H9 (cell line): ENCODE measurements around the gene PITPNM3. TPM values are rescaled to one million over a fixed set of nuclear protein-coding genes. Genes with fewer than 3 reads are reported as not detected.
A peak's percentile ranks its signal among the peaks of the same experiment; 100 is the strongest.

Source experiments
- DNase-seq: peaks from one replicate; pipeline ENCODE4 v3.0.0-alpha.2; 2017
- H2AFZ ChIP-seq: one replicate; pipeline ENCODE4 v1.6.1; 2013; ENCODE audit warnings: mild to moderate bottlenecking, low read length, control low read depth, moderate library complexity
- H2AK5ac ChIP-seq: 2 replicates; pipeline ENCODE4 v1.6.1; 2013; ENCODE audit warnings: low read length, control low read depth, mixed read lengths; ENCODE audit not compliant: insufficient read length
- H2BK120ac ChIP-seq: one replicate; pipeline ENCODE4 v1.6.1; 2013; ENCODE audit warnings: low read depth, mild to moderate bottlenecking, low read length, control low read depth, inconsistent platforms; ENCODE audit not compliant: poor library complexity, severe bottlenecking
- H2BK12ac ChIP-seq: 2 replicates; pipeline ENCODE4 v1.6.1; 2013; ENCODE audit warnings: low read length, control low read depth, mixed read lengths, low read depth; ENCODE audit not compliant: insufficient read length
- H2BK15ac ChIP-seq: 2 replicates; pipeline ENCODE4 v1.6.1; 2013; ENCODE audit warnings: low read depth, low read length, control low read depth
- H2BK20ac ChIP-seq: one replicate; pipeline ENCODE4 v1.6.1; 2013; ENCODE audit warnings: low read depth, mild to moderate bottlenecking, low read length, control low read depth, inconsistent platforms; ENCODE audit not compliant: poor library complexity, severe bottlenecking
- H2BK5ac ChIP-seq: 2 replicates; pipeline ENCODE4 v1.6.1; 2013; ENCODE audit warnings: low read length, control low read depth, mixed read lengths; ENCODE audit not compliant: insufficient read length
- H3K14ac ChIP-seq: 2 replicates; pipeline ENCODE4 v1.6.1; 2013; ENCODE audit warnings: low read length, control low read depth; ENCODE audit not compliant: insufficient read depth
- H3K18ac ChIP-seq: 2 replicates; pipeline ENCODE4 v1.6.1; 2013; ENCODE audit warnings: low read depth, mild to moderate bottlenecking, mixed read lengths, low read length, control low read depth; ENCODE audit not compliant: insufficient read length
- H3K23ac ChIP-seq: 2 replicates; pipeline ENCODE4 v1.6.1; 2013; ENCODE audit warnings: low read length, control low read depth, mixed read lengths, low read depth; ENCODE audit not compliant: insufficient read length
- H3K23me2 ChIP-seq: 2 replicates; pipeline ENCODE4 v1.6.1; 2013; ENCODE audit warnings: low read depth, mild to moderate bottlenecking, mixed read lengths, low read length, control low read depth; ENCODE audit not compliant: insufficient read length, poor library complexity, severe bottlenecking
- H3K27ac ChIP-seq: 2 replicates; pipeline ENCODE4 v1.5.1; 2013; ENCODE audit warnings: low read length, control low read depth, mixed read lengths, low read depth; ENCODE audit not compliant: insufficient read length
- H3K27me3 ChIP-seq: 2 replicates; pipeline ENCODE4 v1.6.1; 2013; ENCODE audit warnings: low read length, control low read depth, inconsistent platforms; ENCODE audit not compliant: insufficient read depth
- H3K4ac ChIP-seq: 2 replicates; pipeline ENCODE4 v1.6.1; 2013; ENCODE audit warnings: low read depth, mild to moderate bottlenecking, control low read depth, inconsistent platforms, low read length, moderate library complexity
- H3K4me1 ChIP-seq: 2 replicates; pipeline ENCODE4 v1.6.1; 2013; ENCODE audit warnings: low read length, control low read depth, inconsistent platforms; ENCODE audit not compliant: insufficient read depth
- H3K4me2 ChIP-seq: 2 replicates; pipeline ENCODE4 v1.6.1; 2013; ENCODE audit warnings: low read length, control low read depth, mixed read lengths; ENCODE audit not compliant: insufficient read length, insufficient read depth
- H3K56ac ChIP-seq: 2 replicates; pipeline ENCODE4 v1.6.1; 2013; ENCODE audit warnings: low read depth, mild to moderate bottlenecking, mixed read lengths, low read length, control low read depth; ENCODE audit not compliant: insufficient read length
- H3K79me1 ChIP-seq: 2 replicates; pipeline ENCODE4 v1.6.1; 2013; ENCODE audit warnings: low read depth, mild to moderate bottlenecking, moderate library complexity, low read length, control low read depth, inconsistent platforms; ENCODE audit not compliant: insufficient read depth, poor library complexity, severe bottlenecking
- H3K79me2 ChIP-seq: 2 replicates; pipeline ENCODE4 v1.6.1; 2013; ENCODE audit warnings: low read length, control low read depth, inconsistent platforms; ENCODE audit not compliant: insufficient read depth
- H3K9ac ChIP-seq: 2 replicates; pipeline ENCODE4 v1.6.1; 2013; ENCODE audit warnings: low read length, control low read depth, mixed read lengths; ENCODE audit not compliant: insufficient read length; ENCODE audit errors: extremely low read depth
- H3K9me3 ChIP-seq: one replicate; pipeline ENCODE4 v1.6.1; 2013; ENCODE audit warnings: low read depth, low read length, inconsistent platforms; ENCODE audit not compliant: control insufficient read depth
- H3T11ph ChIP-seq: one replicate; pipeline ENCODE4 v1.6.1; 2013; ENCODE audit warnings: mild to moderate bottlenecking, low read length, control low read depth, inconsistent platforms
- H4K20me1 ChIP-seq: one replicate; pipeline ENCODE4 v1.6.1; 2013; ENCODE audit not compliant: control insufficient read depth, insufficient read length, insufficient read depth
- H4K5ac ChIP-seq: 2 replicates; pipeline ENCODE4 v1.6.1; 2013; ENCODE audit warnings: low read depth, mild to moderate bottlenecking, mixed read lengths, low read length, control low read depth; ENCODE audit not compliant: insufficient read length
- H4K8ac ChIP-seq: replicated peaks from 2 replicates; pipeline ENCODE4 v1.6.1; 2013; ENCODE audit warnings: low read length, control low read depth, mixed read lengths, low read depth; ENCODE audit not compliant: insufficient read length
- H4K91ac ChIP-seq: 2 replicates; pipeline ENCODE4 v1.6.1; 2013; ENCODE audit warnings: low read depth, mild to moderate bottlenecking, moderate library complexity, mixed read lengths, low read length, control low read depth; ENCODE audit not compliant: insufficient read length
- H3K27ac Mint-ChIP-seq, 3 experiments: 2 replicates in 2 of 3; 3 replicates in 1 of 3; pipeline ENCODE4 v1.8.0; 2020 to 2021; ENCODE audit warnings: mixed read lengths in 3 of 3, mild to moderate bottlenecking in 1 of 3, moderate library complexity in 1 of 3
- H3K27me3 Mint-ChIP-seq: 2 replicates; pipeline ENCODE4 v1.8.0; 2021; ENCODE audit warnings: low read depth, mild to moderate bottlenecking, moderate library complexity, mixed read lengths
- H3K36me3 Mint-ChIP-seq, 3 experiments: 2 replicates in 2 of 3; 3 replicates in 1 of 3; pipeline ENCODE4 v1.8.0; 2020 to 2021; ENCODE audit warnings: low read depth in 3 of 3, mixed read lengths in 3 of 3; ENCODE audit not compliant: insufficient read depth in 1 of 3
- H3K4me1 Mint-ChIP-seq, 2 experiments: 2 replicates each; pipeline ENCODE4 v1.8.0; 2020; ENCODE audit warnings: mixed read lengths in 2 of 2
- H3K4me3 Mint-ChIP-seq, 2 experiments: 2 replicates in 1 of 2; 3 replicates in 1 of 2; pipeline ENCODE4 v1.8.0; 2020 to 2021; ENCODE audit warnings: mild to moderate bottlenecking in 2 of 2, mixed read lengths in 2 of 2, moderate library complexity in 1 of 2
- H3K9me3 Mint-ChIP-seq, 2 experiments: 2 replicates in 1 of 2; 3 replicates in 1 of 2; pipeline ENCODE4 v1.8.0; 2020; ENCODE audit warnings: mild to moderate bottlenecking in 2 of 2, mixed read lengths in 2 of 2, moderate library complexity in 1 of 2
- WGBS: extraction: QIAGEN DNeasy Blood & Tissue Kit; methylation state at CpG from one replicate; pipeline ENCODE4 v1.1.7; 2013; ENCODE audit warnings: missing lambda C conversion rate, low lambda C conversion rate, mixed read lengths; ENCODE audit not compliant: insufficient read length; ENCODE audit errors: extremely low coverage; 5-methylcytosine and 5-hydroxymethylcytosine counted together
- total RNA-seq: library from RNA; stranded (reverse); gene quantifications from 2 replicates; pipeline ENCODE4 v1.2.1, GENCODE V29; 2021
- TF ChIP-seq, protein P1 (sequence below): fragments of 200-600 bp; sonication (generic); conservative IDR thresholded peaks from 3 replicates; pipeline ENCODE4 v1.8.0; 2021; ENCODE audit warnings: antibody characterized with exemption, mild to moderate bottlenecking

Gene PITPNM3
- total RNA-seq, 1 experiment from 2014 or later, result 3.4 TPM

DNA sequence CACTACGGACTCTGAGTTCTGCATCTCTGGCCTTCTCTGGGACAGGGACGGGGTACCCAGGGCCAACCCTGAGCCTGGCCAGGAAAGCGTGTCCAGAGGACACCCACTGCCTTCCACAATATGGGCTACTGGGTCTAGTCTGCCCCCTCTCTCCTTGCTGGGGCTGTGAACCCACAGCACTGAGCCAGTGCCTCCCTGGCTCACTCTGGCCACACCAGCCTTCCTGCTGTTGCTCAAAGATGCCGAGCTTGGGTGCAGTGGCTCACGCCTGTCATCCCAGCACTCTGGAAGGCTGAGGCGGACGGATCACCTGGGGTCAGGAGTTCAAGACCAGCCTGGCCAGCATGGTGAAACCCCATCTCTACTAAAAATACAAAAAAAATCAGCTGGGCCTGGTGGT, 24.8 kb downstream of the PITPNM3 start:
- H2BK20ac ChIP-seq, result no peak overlapping the region
- peaks cover 2% of the 10 kb centered on the region for H4K20me1 ChIP-seq
- no peaks in the 10 kb centered on the region for H3K79me1 ChIP-seq
- H2AK5ac ChIP-seq, result no peak overlapping the region
- no peak overlapping the region for H3K4ac ChIP-seq
- no peak overlapping the region for H3K9ac ChIP-seq
- H3K27ac ChIP-seq, result no peak overlapping the region
- Mint-ChIP-seq H3K9me3 (no peaks in the 10 kb centered on the region), H3K4me3 (no peak overlapping the region), H3K4me1 (peaks cover 17 to 36% of the 10 kb centered on the region in 2 experiments), H3K36me3 (no peaks in the 10 kb centered on the region), H3K27me3 (no peaks in the 10 kb centered on the region; the same call in 1 of the 2 replicates), H3K27ac (no peak overlapping the region)
- H3K14ac ChIP-seq, result no peak overlapping the region
- no peak overlapping the region for H2AFZ ChIP-seq
- H3K9me3 ChIP-seq, result no peaks in the 10 kb centered on the region
- no peak overlapping the region for H3K18ac ChIP-seq
- H4K91ac ChIP-seq, result no peak overlapping the region
- no peak overlapping the region for H3K23ac ChIP-seq
- H3K56ac ChIP-seq, result no peak overlapping the region
- H2BK15ac ChIP-seq, result no peak overlapping the region
- H2BK5ac ChIP-seq, result no peak overlapping the region
- no peak overlapping the region for H4K8ac ChIP-seq
- no peaks in the 10 kb centered on the region for H3K23me2 ChIP-seq
- no peaks in the 10 kb centered on the region for H3K27me3 ChIP-seq
- no peak overlapping the region for H3T11ph ChIP-seq
- H3K4me1 ChIP-seq, result peaks cover 5% of the 10 kb centered on the region; the same call in 1 of the 2 replicates
- H2BK12ac ChIP-seq, result no peak overlapping the region
- TF ChIP-seq, protein P1, sequence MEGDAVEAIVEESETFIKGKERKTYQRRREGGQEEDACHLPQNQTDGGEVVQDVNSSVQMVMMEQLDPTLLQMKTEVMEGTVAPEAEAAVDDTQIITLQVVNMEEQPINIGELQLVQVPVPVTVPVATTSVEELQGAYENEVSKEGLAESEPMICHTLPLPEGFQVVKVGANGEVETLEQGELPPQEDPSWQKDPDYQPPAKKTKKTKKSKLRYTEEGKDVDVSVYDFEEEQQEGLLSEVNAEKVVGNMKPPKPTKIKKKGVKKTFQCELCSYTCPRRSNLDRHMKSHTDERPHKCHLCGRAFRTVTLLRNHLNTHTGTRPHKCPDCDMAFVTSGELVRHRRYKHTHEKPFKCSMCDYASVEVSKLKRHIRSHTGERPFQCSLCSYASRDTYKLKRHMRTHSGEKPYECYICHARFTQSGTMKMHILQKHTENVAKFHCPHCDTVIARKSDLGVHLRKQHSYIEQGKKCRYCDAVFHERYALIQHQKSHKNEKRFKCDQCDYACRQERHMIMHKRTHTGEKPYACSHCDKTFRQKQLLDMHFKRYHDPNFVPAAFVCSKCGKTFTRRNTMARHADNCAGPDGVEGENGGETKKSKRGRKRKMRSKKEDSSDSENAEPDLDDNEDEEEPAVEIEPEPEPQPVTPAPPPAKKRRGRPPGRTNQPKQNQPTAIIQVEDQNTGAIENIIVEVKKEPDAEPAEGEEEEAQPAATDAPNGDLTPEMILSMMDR, result no peak
- no peak overlapping the region for H4K5ac ChIP-seq
- DNase-seq, result peak; percentile 18
- no CpG with 5 or more reads among the region's 7 CpGs for WGBS
- H2BK120ac ChIP-seq, result no peak overlapping the region
- no peaks in the 10 kb centered on the region for H3K79me2 ChIP-seq
- no peak overlapping the region for H3K4me2 ChIP-seq
